ENCODE measurements around the gene BTBD9.

The BTBD9 gene

GRCh38 chr6:38555606-38556005, 84.1 kb downstream of the BTBD9 start:
- DNase-seq (ENCODE audit: low read depth in 3 of 3) = no peak

GRCh38 chr6:38554700-38555413, 84.9 kb downstream of the BTBD9 start:
- DNase-seq (ENCODE audit: low read depth in 3 of 3) = no peak

GRCh38 chr6:38554014-38554413, 85.7 kb downstream of the BTBD9 start:
- DNase-seq (ENCODE audit: low read depth in 3 of 3) = no peak

GRCh38 chr6:38552121-38552520, 87.6 kb downstream of the BTBD9 start:
- DNase-seq (ENCODE audit: low read depth in 3 of 3) = no peak

- no peak for DNase-seq (ENCODE audit: low read depth in 3 of 3)
Observed at GRCh38 chr6:38549795-38550194, 89.9 kb downstream of the BTBD9 start.

- no peak for DNase-seq (ENCODE audit: low read depth in 3 of 3)
Observed at GRCh38 chr6:38549180-38549579, 90.5 kb downstream of the BTBD9 start.

GRCh38 chr6:38543022-38543421, 96.7 kb downstream of the BTBD9 start:
- DNase-seq (ENCODE audit: low read depth in 3 of 3) = no peak

- DNase-seq (ENCODE audit: low read depth in 3 of 3) = no peak
Observed at GRCh38 chr6:38542031-38542430, 97.7 kb downstream of the BTBD9 start.

- DNase-seq (ENCODE audit: low read depth in 3 of 3) = no peak
Observed at GRCh38 chr6:38533064-38533463, 106.7 kb downstream of the BTBD9 start.

- DNase-seq (ENCODE audit: low read depth in 3 of 3) = no peak
Observed at GRCh38 chr6:38531134-38531533, 108.6 kb downstream of the BTBD9 start.

GRCh38 chr6:38528196-38528965, 111.3 kb downstream of the BTBD9 start:
- DNase-seq (ENCODE audit: low read depth in 3 of 3) = no peak

- no peak for DNase-seq (ENCODE audit: low read depth in 3 of 3)
Observed at GRCh38 chr6:38527371-38527770, 112.4 kb downstream of the BTBD9 start.

GRCh38 chr6:38525888-38526287, 113.8 kb downstream of the BTBD9 start:
- no peak for DNase-seq (ENCODE audit: low read depth in 3 of 3)

GRCh38 chr6:38524436-38525145, 115.1 kb downstream of the BTBD9 start:
- no peak for DNase-seq (ENCODE audit: low read depth in 3 of 3)

GRCh38 chr6:38522322-38522721, 117.4 kb downstream of the BTBD9 start:
- no peak for DNase-seq (ENCODE audit: low read depth in 3 of 3)

GRCh38 chr6:38518511-38519304, 121.0 kb downstream of the BTBD9 start:
- no peak for DNase-seq (ENCODE audit: low read depth in 3 of 3)

- DNase-seq (ENCODE audit: low read depth in 3 of 3) = no peak
Observed at GRCh38 chr6:38517005-38517404, 122.7 kb downstream of the BTBD9 start.

GRCh38 chr6:38514399-38514798, 125.3 kb downstream of the BTBD9 start:
- no peak for DNase-seq (ENCODE audit: low read depth in 3 of 3)

GRCh38 chr6:38512211-38512610, 127.5 kb downstream of the BTBD9 start:
- no peak for DNase-seq (ENCODE audit: low read depth in 3 of 3)

- DNase-seq (ENCODE audit: low read depth in 3 of 3) = no peak
Observed at GRCh38 chr6:38510205-38510604, 129.5 kb downstream of the BTBD9 start.

- no peak for DNase-seq (ENCODE audit: low read depth in 3 of 3)
Observed at GRCh38 chr6:38509713-38510112, 130.0 kb downstream of the BTBD9 start.

GRCh38 chr6:38508894-38509293, 130.8 kb downstream of the BTBD9 start:
- DNase-seq (ENCODE audit: low read depth in 3 of 3) = no peak
